Mesodermal cell (in vitro differentiated cells): ENCODE measurements around the gene KCNAB2.
"Not testable (repeated sequence)": the region's sequence is repeated elsewhere in the genome, so short reads cannot be mapped to it uniquely, and the experiment has no call there.

Source experiments
- H3K27ac ChIP-seq: 2 replicates; pipeline ENCODE4 v1.7.0; 2013; ENCODE audit warnings: mild to moderate bottlenecking, low read depth, low read length, moderate library complexity; ENCODE audit not compliant: severe bottlenecking
- H3K36me3 ChIP-seq: 2 replicates; pipeline ENCODE4 v1.7.1; 2013; ENCODE audit warnings: mild to moderate bottlenecking, low read length, moderate library complexity; ENCODE audit not compliant: control insufficient read depth, insufficient read depth
- H3K4me1 ChIP-seq: one replicate; pipeline ENCODE4 v1.7.1; 2013; ENCODE audit warnings: mild to moderate bottlenecking, low read length; ENCODE audit not compliant: insufficient read depth, control insufficient read depth, poor library complexity, severe bottlenecking
- H3K4me3 ChIP-seq: 2 replicates; pipeline ENCODE4 v1.7.0; 2013; ENCODE audit warnings: low read length, control low read depth, mild to moderate bottlenecking; ENCODE audit not compliant: insufficient read depth, poor library complexity, severe bottlenecking; ENCODE audit errors: extremely low read depth
- H3K9me3 ChIP-seq: 2 replicates; pipeline ENCODE4 v1.7.1; 2013; ENCODE audit warnings: mild to moderate bottlenecking, low read length, moderate library complexity; ENCODE audit not compliant: control insufficient read depth
- WGBS, 2 experiments: methylation state at CpG; one replicate each; pipeline ENCODE4 v1.1.5; 2013; ENCODE audit warnings: missing lambda C conversion rate in 2 of 2; ENCODE audit not compliant: insufficient coverage in 2 of 2; 5-methylcytosine and 5-hydroxymethylcytosine counted together

The KCNAB2 gene

GRCh38 chr1:6072774-6073479 is 27.2 kb downstream of the KCNAB2 start:
- no peak overlapping the region for H3K27ac ChIP-seq
- no peaks in the 10 kb centered on the region for H3K9me3 ChIP-seq
- no peaks in the 10 kb centered on the region for H3K36me3 ChIP-seq
- peaks cover 6% of the 10 kb centered on the region for H3K4me1 ChIP-seq
- no peak overlapping the region for H3K4me3 ChIP-seq
- WGBS, 2 experiments: 91% methylated on average over 12 to 16 of the region's 17 CpGs

- Histone ChIP-seq H3K27ac (no peak overlapping the region), H3K4me1 (peaks cover 6% of the 10 kb centered on the region), H3K9me3 (no peaks in the 10 kb centered on the region), H3K4me3 (no peak overlapping the region), H3K36me3 (no peaks in the 10 kb centered on the region)
- 95 to 96% methylated on average over 7 to 14 of the region's 15 CpGs for WGBS, 2 experiments
These were observed 27.9 kb downstream of the KCNAB2 start for GRCh38 chr1:6073480-6074053.

- no peak overlapping the region for H3K27ac ChIP-seq
- 93 to 95% methylated on average over 15 to 18 of the region's 21 CpGs for WGBS, 2 experiments
These were observed 28.7 kb downstream of the KCNAB2 start for GRCh38 chr1:6074192-6074901.

GRCh38 chr1:6075748-6076147 is 30.1 kb downstream of the KCNAB2 start:
- 95 to 96% methylated on average over 3 of the region's 3 CpGs for WGBS, 2 experiments
- Histone ChIP-seq H3K4me1 (peaks cover 6% of the 10 kb centered on the region), H3K4me3 (no peak overlapping the region), H3K27ac (no peak overlapping the region), H3K36me3 (no peaks in the 10 kb centered on the region), H3K9me3 (no peaks in the 10 kb centered on the region)

More at GRCh38 chr1:6074192-6074901, 28.7 kb downstream of the KCNAB2 start:
- peaks cover 6% of the 10 kb centered on the region for H3K4me1 ChIP-seq
- no peaks in the 10 kb centered on the region for H3K9me3 ChIP-seq
- no peaks in the 10 kb centered on the region for H3K36me3 ChIP-seq
- H3K4me3 ChIP-seq: no peak overlapping the region

GRCh38 chr1:6077061-6077460 is 31.4 kb downstream of the KCNAB2 start:
- WGBS, 2 experiments: 91 to 94% methylated on average over 6 of the region's 8 CpGs
- not testable (repeated sequence) for H3K36me3 ChIP-seq, H3K9me3 ChIP-seq, H3K27ac ChIP-seq, H3K4me1 ChIP-seq, H3K4me3 ChIP-seq

GRCh38 chr1:6077506-6077905 is 31.8 kb downstream of the KCNAB2 start:
- Histone ChIP-seq H3K4me3 (no peak overlapping the region), H3K36me3 (no peaks in the 10 kb centered on the region), H3K27ac (no peak overlapping the region), H3K4me1 (peaks cover 6% of the 10 kb centered on the region), H3K9me3 (no peaks in the 10 kb centered on the region)
- 74 to 82% methylated on average over 10 to 16 of the region's 19 CpGs for WGBS, 2 experiments

- no peak overlapping the region for H3K4me3 ChIP-seq
- WGBS, 2 experiments: 87 to 93% methylated on average over 14 to 16 of the region's 16 CpGs
- no peaks in the 10 kb centered on the region for H3K36me3 ChIP-seq
These were observed 32.2 kb downstream of the KCNAB2 start for GRCh38 chr1:6077919-6078318.

GRCh38 chr1:6080469-6080868 is 34.8 kb downstream of the KCNAB2 start:
- 66 to 71% methylated on average over 6 to 11 of the region's 12 CpGs for WGBS, 2 experiments
- H3K9me3 ChIP-seq: no peaks in the 10 kb centered on the region
- no peak overlapping the region for H3K27ac ChIP-seq
- H3K36me3 ChIP-seq: no peaks in the 10 kb centered on the region
- no peak overlapping the region for H3K4me3 ChIP-seq
- no peaks in the 10 kb centered on the region for H3K4me1 ChIP-seq

More at GRCh38 chr1:6077919-6078318, 32.2 kb downstream of the KCNAB2 start:
- Histone ChIP-seq H3K9me3 (no peaks in the 10 kb centered on the region), H3K4me1 (peaks cover 6% of the 10 kb centered on the region), H3K27ac (no peak overlapping the region)

- WGBS, 2 experiments: 84 to 87% methylated on average over 12 of the region's 12 CpGs
- no peak overlapping the region for H3K4me3 ChIP-seq
- no peak overlapping the region for H3K27ac ChIP-seq
- no peaks in the 10 kb centered on the region for H3K9me3 ChIP-seq
- H3K36me3 ChIP-seq: no peaks in the 10 kb centered on the region
- H3K4me1 ChIP-seq: no peaks in the 10 kb centered on the region
These were observed 36.2 kb downstream of the KCNAB2 start for GRCh38 chr1:6081901-6082300.

GRCh38 chr1:6082430-6082971 is 36.8 kb downstream of the KCNAB2 start:
- Histone ChIP-seq H3K27ac (no peak overlapping the region), H3K4me1 (no peaks in the 10 kb centered on the region), H3K4me3 (no peak overlapping the region), H3K9me3 (no peaks in the 10 kb centered on the region), H3K36me3 (no peaks in the 10 kb centered on the region)
- WGBS, 2 experiments: 85 to 91% methylated on average over 9 of the region's 10 CpGs
